Ascending aorta (tissue), 2 donors: Measurements from ENCODE around the gene DNAJC11. TPM values are rescaled to one million over a fixed set of nuclear protein-coding genes. Genes with fewer than 3 reads are reported as not detected.

Experiments
- DNase-seq, 2 donors: peaks; one replicate each; pipeline ENCODE4 v3.0.0-alpha.2; 2019; ENCODE audit warnings: low spot score in 2 of 2
- H3K27ac ChIP-seq, 2 donors: fragments of 200-600 bp; sonication (generic); one replicate each; pipeline ENCODE4 v1.5.1; 2016 to 2017; ENCODE audit warnings: mild to moderate bottlenecking in 1 of 2
- H3K27me3 ChIP-seq: fragments of 200-600 bp; sonication (generic); one replicate; pipeline ENCODE4 v1.5.1; 2017
- H3K36me3 ChIP-seq, 2 donors: fragments of 200-600 bp; sonication (generic); one replicate each; pipeline ENCODE4 v1.5.1; 2016
- H3K4me1 ChIP-seq, 2 donors: fragments of 200-600 bp; sonication (generic); one replicate each; pipeline ENCODE4 v1.5.1; 2016 to 2017; ENCODE audit warnings: mild to moderate bottlenecking in 1 of 2
- H3K4me3 ChIP-seq, 2 donors: fragments of 200-600 bp; sonication (generic); one replicate each; pipeline ENCODE4 v1.5.1; 2016 to 2017; ENCODE audit warnings: mild to moderate bottlenecking in 1 of 2
- H3K9me3 ChIP-seq, 2 donors: fragments of 200-600 bp; sonication (generic); one replicate each; pipeline ENCODE4 v1.5.1; 2016
- intact Hi-C: fragments of 100-400 bp; cut with DNase I; formaldehyde crosslinking; loops from one replicate; pipeline ENCODE4 v1.15.1; 2023
- total RNA-seq: library from RNA; depleted of rRNA; stranded (reverse); fragments of >200 nt; gene quantifications from one replicate; pipeline ENCODE4 v1.1.0, GENCODE V29; 2016
- TF ChIP-seq, protein P1 (sequence below), 3 experiments: fragments of 200-600 bp in 2 of 3; fragments of 450-650 bp in 1 of 3; sonication (generic) in 2 of 3; IDR thresholded peaks; one replicate each; pipeline ENCODE4 v1.5.1; 2016 to 2019; ENCODE audit warnings: antibody characterized with exemption in 3 of 3, mild to moderate bottlenecking in 1 of 3, moderate library complexity in 1 of 3

DNAJC11 gene
- total RNA-seq, 1 donor from 2014 or later = 12.9 TPM

DNA sequence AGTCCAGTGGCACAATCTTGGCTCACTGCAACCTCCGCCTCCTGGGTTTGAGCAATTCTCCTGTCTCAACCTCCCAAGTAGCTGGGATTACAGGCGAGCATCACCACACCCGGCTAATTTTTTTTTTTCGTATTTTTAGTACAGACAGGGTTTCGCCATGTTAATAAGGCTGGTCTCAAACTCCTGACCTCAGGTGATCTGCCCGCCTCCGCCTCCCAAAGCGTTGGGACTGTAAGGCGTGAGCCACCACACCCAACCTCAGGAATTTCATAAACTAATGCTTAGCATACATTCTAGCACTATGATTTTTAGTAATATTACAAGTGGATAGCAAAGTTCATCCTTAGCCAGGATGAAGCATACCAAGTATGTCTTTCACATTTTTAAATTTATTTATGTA, 8.7 kb downstream of the DNAJC11 start:
- H3K4me3 ChIP-seq = no peak overlapping the region
- H3K4me1 ChIP-seq = no peaks in the 10 kb centered on the region
- H3K27me3 ChIP-seq = no peaks in the 10 kb centered on the region
- intact Hi-C loops = no loop called here
- no peaks in the 10 kb centered on the region for H3K36me3 ChIP-seq
- no peak for DNase-seq
- TF ChIP-seq, protein P1, sequence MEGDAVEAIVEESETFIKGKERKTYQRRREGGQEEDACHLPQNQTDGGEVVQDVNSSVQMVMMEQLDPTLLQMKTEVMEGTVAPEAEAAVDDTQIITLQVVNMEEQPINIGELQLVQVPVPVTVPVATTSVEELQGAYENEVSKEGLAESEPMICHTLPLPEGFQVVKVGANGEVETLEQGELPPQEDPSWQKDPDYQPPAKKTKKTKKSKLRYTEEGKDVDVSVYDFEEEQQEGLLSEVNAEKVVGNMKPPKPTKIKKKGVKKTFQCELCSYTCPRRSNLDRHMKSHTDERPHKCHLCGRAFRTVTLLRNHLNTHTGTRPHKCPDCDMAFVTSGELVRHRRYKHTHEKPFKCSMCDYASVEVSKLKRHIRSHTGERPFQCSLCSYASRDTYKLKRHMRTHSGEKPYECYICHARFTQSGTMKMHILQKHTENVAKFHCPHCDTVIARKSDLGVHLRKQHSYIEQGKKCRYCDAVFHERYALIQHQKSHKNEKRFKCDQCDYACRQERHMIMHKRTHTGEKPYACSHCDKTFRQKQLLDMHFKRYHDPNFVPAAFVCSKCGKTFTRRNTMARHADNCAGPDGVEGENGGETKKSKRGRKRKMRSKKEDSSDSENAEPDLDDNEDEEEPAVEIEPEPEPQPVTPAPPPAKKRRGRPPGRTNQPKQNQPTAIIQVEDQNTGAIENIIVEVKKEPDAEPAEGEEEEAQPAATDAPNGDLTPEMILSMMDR (IDR thresholded peaks at IDR 0.05) = no peak
- no peaks in the 10 kb centered on the region for H3K9me3 ChIP-seq
- no peak overlapping the region for H3K27ac ChIP-seq

DNA sequence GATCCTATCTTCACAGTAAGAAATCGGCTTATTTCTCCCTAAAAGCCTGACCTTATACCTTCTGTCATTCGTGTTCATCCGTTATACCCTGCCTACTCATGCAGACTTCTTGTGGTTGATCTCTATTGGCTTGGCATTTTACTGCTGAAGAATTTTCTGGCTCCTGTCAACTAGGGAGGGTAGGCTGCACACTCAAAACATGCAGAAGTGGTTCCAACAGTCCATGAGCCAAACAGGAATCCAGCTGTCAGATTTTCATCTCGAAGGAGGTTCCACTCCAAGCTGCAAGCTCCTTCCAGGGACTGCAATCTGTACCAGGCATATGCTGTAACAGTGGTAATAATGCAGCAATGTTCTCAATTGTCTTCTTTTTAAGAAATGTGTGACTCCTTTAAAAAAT, 10.1 kb downstream of the DNAJC11 start:
- intact Hi-C loops = no loop called here
- no peak for DNase-seq
- Histone ChIP-seq H3K36me3 (no peaks in the 10 kb centered on the region), H3K4me1 (no peaks in the 10 kb centered on the region), H3K27ac (no peak overlapping the region), H3K9me3 (no peaks in the 10 kb centered on the region), H3K27me3 (no peaks in the 10 kb centered on the region), H3K4me3 (no peak overlapping the region)
- TF ChIP-seq, protein P1 (IDR thresholded peaks at IDR 0.05) = no peak

DNA sequence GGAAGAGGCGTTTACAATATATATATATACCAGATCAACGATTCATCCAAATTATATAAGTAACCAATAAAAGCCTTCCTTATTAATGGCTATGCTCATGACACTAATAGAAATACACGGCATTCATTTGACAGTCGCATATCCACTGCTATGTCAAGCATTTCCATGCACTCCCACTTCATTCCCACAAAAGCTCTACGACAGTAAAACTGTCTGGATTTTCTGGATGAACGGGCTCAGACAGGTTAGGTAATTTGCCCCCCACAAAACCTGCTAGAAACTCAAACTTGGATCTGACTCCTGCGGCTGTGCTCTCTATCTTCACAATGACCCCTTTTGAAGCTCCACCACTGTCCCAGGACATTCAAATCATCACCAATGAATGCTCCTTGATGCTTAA, 11.4 kb downstream of the DNAJC11 start:
- H3K27ac ChIP-seq = no peak overlapping the region
- DNase-seq = no peak
- TF ChIP-seq, protein P1 (IDR thresholded peaks at IDR 0.05) = no peak
- H3K9me3 ChIP-seq = no peaks in the 10 kb centered on the region
- intact Hi-C loops = no loop called here
- no peaks in the 10 kb centered on the region for H3K27me3 ChIP-seq
- H3K4me1 ChIP-seq = no peaks in the 10 kb centered on the region
- no peaks in the 10 kb centered on the region for H3K36me3 ChIP-seq
- H3K4me3 ChIP-seq = no peak overlapping the region

DNA sequence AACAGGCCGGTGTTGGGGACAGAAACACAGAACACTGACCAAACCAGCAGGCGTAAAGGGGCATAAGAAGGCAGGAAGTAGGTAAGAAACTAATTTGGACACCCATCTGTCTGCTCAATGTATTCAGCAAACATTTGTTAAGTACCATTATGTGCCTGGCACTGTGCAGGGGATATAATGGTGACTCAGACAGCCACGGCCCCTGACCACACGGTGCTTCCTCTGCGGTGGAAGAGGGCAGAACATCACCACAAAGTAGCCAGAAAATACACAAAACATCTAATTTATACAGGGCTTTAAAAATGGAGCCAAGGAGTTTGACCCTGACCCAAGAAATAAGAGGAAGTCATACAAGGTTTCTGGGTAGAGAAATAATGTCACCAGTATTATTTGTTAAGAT, 12.9 kb downstream of the DNAJC11 start:
- Histone ChIP-seq H3K36me3 (no peaks in the 10 kb centered on the region), H3K9me3 (no peaks in the 10 kb centered on the region), H3K4me1 (no peaks in the 10 kb centered on the region), H3K27ac (no peak overlapping the region), H3K27me3 (no peaks in the 10 kb centered on the region), H3K4me3 (no peak overlapping the region)
- TF ChIP-seq, protein P1 (IDR thresholded peaks at IDR 0.05) = no peak
- no peak for DNase-seq
- intact Hi-C loops = no loop called here

DNA sequence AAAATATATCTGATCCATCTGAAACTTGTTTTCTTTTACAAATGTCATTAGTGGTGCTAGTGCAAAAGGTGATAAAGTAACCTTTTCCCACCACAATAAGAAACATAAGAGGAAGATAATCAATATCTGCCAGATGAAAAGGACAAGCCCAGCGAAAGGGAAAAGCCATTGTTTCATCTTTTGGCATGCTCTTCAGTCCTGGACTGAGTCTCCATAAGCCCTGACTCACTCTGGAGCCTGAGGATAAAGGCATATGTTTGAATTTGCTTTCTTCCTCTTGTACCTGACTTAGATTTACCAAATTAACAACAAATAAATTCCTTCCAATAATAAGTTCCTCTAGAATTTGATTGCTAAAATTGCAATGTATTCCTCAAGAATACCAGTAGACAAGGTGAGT, 13.6 kb downstream of the DNAJC11 start:
- TF ChIP-seq, protein P1 (IDR thresholded peaks at IDR 0.05) = no peak
- no peaks in the 10 kb centered on the region for H3K4me1 ChIP-seq
- no peak overlapping the region for H3K27ac ChIP-seq
- DNase-seq = no peak
- H3K27me3 ChIP-seq = no peaks in the 10 kb centered on the region
- H3K36me3 ChIP-seq = peaks cover 0 to 2% of the 10 kb centered on the region in 2 donors
- intact Hi-C loops = no loop called here
- H3K4me3 ChIP-seq = no peak overlapping the region
- H3K9me3 ChIP-seq = no peaks in the 10 kb centered on the region

DNA sequence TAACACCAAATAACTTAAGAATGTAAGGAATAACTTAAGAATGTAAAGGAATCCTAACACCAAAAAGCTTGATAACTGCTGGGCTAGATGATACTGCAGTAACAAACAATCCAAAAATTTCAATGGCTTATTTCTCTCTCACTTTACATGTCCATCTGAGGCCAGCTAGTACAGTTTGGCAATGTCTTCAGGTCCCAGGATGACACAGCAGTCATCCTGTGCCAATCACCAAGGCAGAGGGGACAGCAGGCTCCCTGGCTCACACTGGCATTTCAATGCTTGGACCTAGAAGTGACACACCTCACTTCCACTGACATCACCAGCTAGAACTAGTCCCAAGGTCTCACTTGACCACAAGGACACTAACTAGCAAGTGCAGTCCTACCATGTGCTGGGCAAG, 15.3 kb downstream of the DNAJC11 start:
- TF ChIP-seq, protein P1 (IDR thresholded peaks at IDR 0.05) = no peak
- no peak overlapping the region for H3K4me3 ChIP-seq
- intact Hi-C loops = no loop called here
- H3K9me3 ChIP-seq = no peaks in the 10 kb centered on the region
- H3K27ac ChIP-seq = no peak overlapping the region
- no peak for DNase-seq
- peaks cover 0 to 9% of the 10 kb centered on the region in 2 donors for H3K36me3 ChIP-seq
- H3K27me3 ChIP-seq = no peaks in the 10 kb centered on the region
- no peaks in the 10 kb centered on the region for H3K4me1 ChIP-seq
